PFSK-1 (cell line): Measurements from ENCODE around the gene UVRAG.

ENCODE experiments used
- FOXP2 ChIP-seq: optimal IDR thresholded peaks from 2 replicates; pipeline ENCODE3; 2011; ENCODE audit warnings: borderline replicate concordance, control low read depth, inconsistent platforms; ENCODE audit not compliant: insufficient read depth; ENCODE audit errors: extremely low read length, extremely low read depth
- POLR2AphosphoS5 ChIP-seq: IDR thresholded peaks from 2 replicates; pipeline ENCODE4 v1.6.1; 2012; ENCODE audit warnings: low read depth, mild to moderate bottlenecking, control low read depth, low read length, moderate library complexity
- REST ChIP-seq, 2 experiments: IDR thresholded peaks; 2 replicates each; pipeline versions ENCODE4 v1.6.1 to v1.8.0; 2011 to 2012; ENCODE audit warnings: low read depth in 2 of 2, low read length in 2 of 2, control low read depth in 1 of 2, inconsistent platforms in 1 of 2, mild to moderate bottlenecking in 1 of 2, moderate library complexity in 1 of 2; ENCODE audit not compliant: insufficient read depth in 1 of 2
- SIN3A ChIP-seq: IDR thresholded peaks from 2 replicates; pipeline ENCODE4 v1.6.1; 2012; ENCODE audit warnings: mild to moderate bottlenecking, low read length, moderate library complexity, borderline replicate concordance; ENCODE audit not compliant: insufficient read depth
- TAF1 ChIP-seq: IDR thresholded peaks from 2 replicates; pipeline ENCODE4 v1.6.1; 2012; ENCODE audit warnings: low read length, control low read depth, borderline replicate concordance; ENCODE audit not compliant: insufficient read depth

UVRAG gene

DNA sequence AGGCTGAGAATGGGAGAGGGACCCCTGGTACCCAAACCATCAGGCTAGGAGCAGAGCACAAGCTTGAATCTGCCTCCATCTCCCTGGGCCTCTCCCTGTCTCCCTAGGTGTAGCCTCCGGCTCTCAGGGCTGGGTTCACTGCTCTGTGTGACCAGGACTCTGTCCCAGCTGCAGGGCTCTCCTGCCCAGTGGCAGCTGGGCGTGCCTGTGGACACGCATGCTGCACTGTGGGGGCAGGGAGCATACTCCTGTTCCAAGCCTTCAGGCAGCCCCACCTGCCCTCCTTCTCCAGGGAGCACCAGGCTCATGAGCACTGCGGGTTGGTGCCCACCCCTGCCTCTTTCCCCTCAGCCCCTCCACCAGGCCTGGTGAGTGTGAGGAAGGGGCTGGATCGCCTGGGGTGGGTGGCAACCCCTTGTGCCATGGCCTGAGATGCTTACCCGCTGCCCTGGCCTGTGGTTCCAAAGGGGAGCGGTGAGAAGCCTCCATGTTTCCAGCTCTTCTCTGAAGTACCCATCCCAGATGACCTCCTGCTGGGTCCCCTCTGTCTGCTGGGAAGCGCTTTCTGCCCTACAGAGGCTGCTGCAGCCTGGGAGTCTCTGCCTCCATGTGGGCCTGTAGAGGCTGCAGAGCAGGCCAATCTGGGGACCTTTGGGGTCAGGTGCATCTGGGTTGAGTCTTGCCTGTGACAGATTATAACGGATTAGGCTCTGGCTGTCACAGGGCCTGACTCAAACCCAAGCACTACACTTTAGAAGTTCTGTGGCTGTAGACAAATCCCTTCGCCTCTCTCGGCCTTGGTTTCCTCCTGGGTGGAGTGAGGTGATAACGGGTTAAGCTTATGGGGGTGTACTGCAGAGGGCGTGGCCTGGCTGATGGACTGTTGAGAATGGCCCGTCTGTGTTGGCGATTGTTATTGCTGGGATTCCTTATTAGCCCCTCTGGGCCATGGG lies 347.6 kb downstream of the UVRAG start:
- no peak for TF ChIP-seq REST (IDR thresholded peaks at IDR 0.05; ENCODE audit: insufficient read depth in 1 of 2, low read depth in 2 of 2, low read length in 2 of 2)
- TF ChIP-seq POLR2AphosphoS5: no peak
- TF ChIP-seq SIN3A: no peak
- TF ChIP-seq FOXP2: no peak
- no peak for TF ChIP-seq TAF1

- no peak for TF ChIP-seq FOXP2
- TF ChIP-seq REST (IDR thresholded peaks at IDR 0.05; ENCODE audit: insufficient read depth in 1 of 2, low read depth in 2 of 2, low read length in 2 of 2): no peak
- TF ChIP-seq POLR2AphosphoS5: no peak
- no peak for TF ChIP-seq TAF1
Measured at GRCh38 chr11:76163289-76163880, 348.4 kb downstream of the UVRAG start.

GRCh38 chr11:76164081-76164480 lies 349.1 kb downstream of the UVRAG start:
- TF ChIP-seq POLR2AphosphoS5: no peak
- TF ChIP-seq TAF1: no peak
- no peak for TF ChIP-seq REST (IDR thresholded peaks at IDR 0.05; ENCODE audit: insufficient read depth in 1 of 2, low read depth in 2 of 2, low read length in 2 of 2)
- no peak for TF ChIP-seq SIN3A
- TF ChIP-seq FOXP2: no peak

DNA sequence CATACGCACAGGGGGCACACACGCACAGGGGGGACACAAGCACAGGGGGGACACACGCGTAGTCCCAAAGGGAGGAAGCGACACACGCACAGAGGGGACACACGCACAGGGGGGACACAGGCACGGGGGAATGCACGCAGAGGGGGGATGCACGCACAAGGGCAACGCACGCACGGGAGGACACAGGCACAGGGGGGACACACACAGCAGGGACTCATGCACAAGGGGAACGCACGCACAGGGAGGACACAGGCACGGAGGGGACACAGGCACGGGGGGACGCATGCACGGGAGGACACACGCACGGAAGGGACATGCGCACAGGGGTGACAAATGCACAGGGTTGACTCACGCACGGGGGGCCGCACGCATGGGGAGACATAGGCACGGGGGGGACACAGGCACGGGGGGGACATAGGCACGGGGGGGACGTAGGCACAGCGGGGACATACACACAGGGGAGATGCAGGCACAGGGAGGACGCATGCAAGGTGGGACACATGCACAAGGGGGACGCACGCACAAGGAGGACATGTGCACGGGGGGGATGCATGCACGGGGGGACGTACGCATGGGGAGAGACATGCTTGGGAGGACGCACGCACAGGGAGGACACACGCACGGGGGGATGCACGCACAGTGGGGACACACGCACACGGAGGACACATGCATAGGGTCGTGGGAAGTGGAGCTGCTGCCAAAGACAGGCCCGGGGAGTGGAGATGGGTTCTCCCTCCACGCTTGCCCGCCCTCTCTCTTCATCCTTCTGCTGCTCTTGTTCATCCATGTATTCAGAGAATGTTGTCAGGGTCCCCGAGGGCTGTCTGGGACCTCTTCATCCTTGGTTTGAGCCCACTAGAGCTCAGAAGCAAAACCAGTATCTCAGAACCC lies 350.1 kb downstream of the UVRAG start:
- no peak for TF ChIP-seq POLR2AphosphoS5

DNA sequence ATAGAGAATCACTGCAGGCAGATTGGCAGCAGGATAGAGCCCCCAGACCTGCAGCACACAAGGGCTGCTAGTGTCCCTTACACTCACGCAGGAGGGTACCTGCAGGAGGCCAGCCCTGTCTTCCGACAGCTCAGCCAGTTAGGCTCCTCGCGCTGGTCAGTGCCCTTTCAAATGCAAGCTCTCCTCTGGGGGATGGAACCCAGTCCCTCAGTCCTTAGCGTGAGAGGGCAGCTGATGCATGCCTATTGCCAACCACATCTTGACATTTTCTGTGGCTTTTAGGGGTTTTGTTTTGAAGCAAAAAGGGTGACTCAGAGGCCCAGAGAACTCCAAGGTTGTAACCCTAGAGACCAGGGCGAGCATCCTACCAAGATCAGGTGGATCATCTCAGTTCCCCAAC lies 351.3 kb downstream of the UVRAG start:
- TF ChIP-seq POLR2AphosphoS5: no peak
- no peak for TF ChIP-seq FOXP2
- no peak for TF ChIP-seq TAF1
